ENCODE results near the gene CBX4.

DNA sequence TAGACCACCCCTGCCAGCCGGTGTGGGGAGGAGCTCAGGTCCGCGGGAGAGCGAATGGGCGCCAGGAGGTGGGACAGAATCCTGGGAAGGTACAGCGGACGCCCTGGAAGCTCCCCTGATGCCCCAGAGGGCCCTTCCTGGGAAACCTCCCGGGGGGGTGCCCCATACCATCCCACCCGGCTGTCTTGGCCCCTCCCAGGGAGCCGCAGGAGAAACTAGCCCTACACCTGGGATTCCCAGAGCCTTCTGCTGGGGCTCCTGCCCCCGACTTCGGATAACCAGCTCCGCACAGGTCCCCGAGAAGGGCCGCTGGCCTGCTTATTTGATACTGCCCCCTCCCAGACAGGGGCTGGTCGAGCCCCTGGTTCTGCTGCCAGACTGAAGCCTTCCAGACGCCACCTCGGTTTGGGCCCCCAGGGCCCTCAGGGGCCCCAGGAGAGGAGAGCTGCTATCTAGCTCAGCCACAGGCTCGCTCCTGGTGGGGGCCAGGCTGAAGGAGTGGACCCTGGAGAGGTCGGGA, 3.0 kb upstream of the CBX4 start:
- TF ChIP-seq SP1 (CRISPR knock-in tag; conservative IDR thresholded peaks at IDR 0.05) (no peak), CTCF (IDR thresholded peaks at IDR 0.05) (no peak)
- TF ChIP-seq, protein P1, sequence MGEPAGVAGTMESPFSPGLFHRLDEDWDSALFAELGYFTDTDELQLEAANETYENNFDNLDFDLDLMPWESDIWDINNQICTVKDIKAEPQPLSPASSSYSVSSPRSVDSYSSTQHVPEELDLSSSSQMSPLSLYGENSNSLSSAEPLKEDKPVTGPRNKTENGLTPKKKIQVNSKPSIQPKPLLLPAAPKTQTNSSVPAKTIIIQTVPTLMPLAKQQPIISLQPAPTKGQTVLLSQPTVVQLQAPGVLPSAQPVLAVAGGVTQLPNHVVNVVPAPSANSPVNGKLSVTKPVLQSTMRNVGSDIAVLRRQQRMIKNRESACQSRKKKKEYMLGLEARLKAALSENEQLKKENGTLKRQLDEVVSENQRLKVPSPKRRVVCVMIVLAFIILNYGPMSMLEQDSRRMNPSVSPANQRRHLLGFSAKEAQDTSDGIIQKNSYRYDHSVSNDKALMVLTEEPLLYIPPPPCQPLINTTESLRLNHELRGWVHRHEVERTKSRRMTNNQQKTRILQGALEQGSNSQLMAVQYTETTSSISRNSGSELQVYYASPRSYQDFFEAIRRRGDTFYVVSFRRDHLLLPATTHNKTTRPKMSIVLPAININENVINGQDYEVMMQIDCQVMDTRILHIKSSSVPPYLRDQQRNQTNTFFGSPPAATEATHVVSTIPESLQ (CRISPR knock-in tag; IDR thresholded peaks at IDR 0.05) = no peak

Data from WTC11 (cell line).